PC-3 (cell line): Measurements from ENCODE around the gene CORT. TPM values are rescaled to one million over a fixed set of nuclear protein-coding genes. Genes with fewer than 3 reads are reported as not detected.
A peak's percentile ranks its signal among the peaks of the same experiment; 100 is the strongest.
"Not testable (repeated sequence)": the region's sequence is repeated elsewhere in the genome, so short reads cannot be mapped to it uniquely, and the experiment has no call there.

Experiments used
- ATAC-seq: fragments of 200-7000 bp; cut with Tn5 transposase; 2 replicates; pipeline ENCODE4 v1.9.1; 2020; ENCODE audit warnings: mild to moderate bottlenecking, moderate library complexity
- BruUV-seq: library from RNA; stranded (reverse); fragments of 400-500 nt; replicated peaks from 2 replicates; lab custom pipeline; 2021; lab: Mats Ljungman, UMichigan
- CTCF ChIA-PET: fragments of 300-600 bp; sonication (Branson Sonifier 250); formaldehyde crosslinking; loops from one replicate; lab custom pipeline; 2022; ENCODE audit warnings: antibody characterized with exemption; lab: Charles Lee
- POLR2A ChIA-PET: fragments of 300-600 bp; sonication (Branson Sonifier 250); formaldehyde crosslinking; loops from one replicate; lab custom pipeline; 2022; ENCODE audit warnings: antibody characterized with exemption; ENCODE audit not compliant: unreplicated experiment; lab: Charles Lee
- DNase-seq: peaks from one replicate; pipeline ENCODE4 v3.0.0-alpha.2; 2015
- H2AFZ ChIP-seq: fragments of 300-600 bp; sonication (generic); 2 replicates; pipeline ENCODE4 v1.6.0; 2016; ENCODE audit warnings: antibody characterized with exemption, low read length
- H3F3A ChIP-seq: fragments of 300-600 bp; sonication (generic); one replicate; pipeline ENCODE4 v1.6.0; 2017; ENCODE audit warnings: antibody characterized with exemption, low read length, control low read depth, mild to moderate bottlenecking; ENCODE audit not compliant: unreplicated experiment
- H3K27ac ChIP-seq: fragments of 300-600 bp; sonication (generic); 2 replicates; pipeline ENCODE4 v1.5.1; 2016; ENCODE audit warnings: mild to moderate bottlenecking, low read length
- H3K27me3 ChIP-seq: fragments of 300-600 bp; sonication (generic); 2 replicates; pipeline ENCODE4 v1.6.1; 2016; ENCODE audit warnings: low read length, mixed read lengths
- H3K36me3 ChIP-seq: fragments of 300-600 bp; sonication (generic); 2 replicates; pipeline ENCODE4 v1.6.1; 2016; ENCODE audit warnings: low read depth, mixed run types, low read length, mixed read lengths
- H3K4me1 ChIP-seq: fragments of 300-600 bp; sonication (generic); 2 replicates; pipeline ENCODE4 v1.5.1; 2016; ENCODE audit warnings: low read length; ENCODE audit not compliant: insufficient read depth
- H3K4me2 ChIP-seq: fragments of 300-600 bp; sonication (generic); 2 replicates; pipeline ENCODE4 v1.6.0; 2016; ENCODE audit warnings: low read length
- H3K4me3 ChIP-seq: fragments of 300-600 bp; sonication (generic); 2 replicates; pipeline ENCODE4 v1.5.1; 2016; ENCODE audit warnings: mild to moderate bottlenecking, low read length, mixed read lengths
- H3K79me2 ChIP-seq: fragments of 300-600 bp; sonication (generic); 2 replicates; pipeline ENCODE4 v1.6.1; 2017; ENCODE audit warnings: low read length, mixed read lengths
- H3K9ac ChIP-seq: fragments of 300-600 bp; sonication (generic); 2 replicates; pipeline ENCODE4 v1.6.0; 2016; ENCODE audit warnings: mild to moderate bottlenecking, low read length
- H3K9me2 ChIP-seq: fragments of 300-600 bp; sonication (generic); replicated peaks from 2 replicates; pipeline ENCODE4 v1.6.1; 2016; ENCODE audit warnings: mixed run types, low read length, mixed read lengths
- H3K9me3 ChIP-seq: fragments of 300-600 bp; sonication (generic); 2 replicates; pipeline ENCODE4 v1.6.1; 2016; ENCODE audit warnings: low read length, mixed read lengths
- H4K20me1 ChIP-seq: fragments of 300-600 bp; sonication (generic); 2 replicates; pipeline ENCODE4 v1.6.1; 2016; ENCODE audit warnings: low read length, mixed read lengths
- EZH2 ChIP-seq: fragments of 300-600 bp; sonication (generic); IDR thresholded peaks from one replicate; pipeline ENCODE4 v1.6.1; 2017; ENCODE audit warnings: antibody characterized with exemption, mild to moderate bottlenecking, low read length; ENCODE audit not compliant: unreplicated experiment
- EZH2phosphoT487 ChIP-seq: fragments of 300-600 bp; sonication (generic); IDR thresholded peaks from 2 replicates; pipeline ENCODE4 v1.6.1; 2018; ENCODE audit warnings: mild to moderate bottlenecking, antibody characterized with exemption, low read length, borderline replicate concordance
- intact Hi-C: fragments of 100-400 bp; cut with micrococcal nuclease; formaldehyde crosslinking; loops from 2 replicates; pipeline ENCODE4 v1.9.0; 2023
- total RNA-seq: library from RNA; depleted of rRNA; stranded (reverse); fragments of >200 nt; gene quantifications from 2 replicates; pipeline ENCODE4 v1.2.3, GENCODE V29; 2014
- TF ChIP-seq, protein P1 (sequence below): fragments of 300-600 bp; sonication (generic); conservative IDR thresholded peaks from 2 replicates; pipeline ENCODE4 v1.5.1; 2017; ENCODE audit warnings: antibody characterized with exemption, low read depth, mild to moderate bottlenecking, low read length

The CORT gene
- total RNA-seq, 1 experiment from 2014 or later: not detected

DNA sequence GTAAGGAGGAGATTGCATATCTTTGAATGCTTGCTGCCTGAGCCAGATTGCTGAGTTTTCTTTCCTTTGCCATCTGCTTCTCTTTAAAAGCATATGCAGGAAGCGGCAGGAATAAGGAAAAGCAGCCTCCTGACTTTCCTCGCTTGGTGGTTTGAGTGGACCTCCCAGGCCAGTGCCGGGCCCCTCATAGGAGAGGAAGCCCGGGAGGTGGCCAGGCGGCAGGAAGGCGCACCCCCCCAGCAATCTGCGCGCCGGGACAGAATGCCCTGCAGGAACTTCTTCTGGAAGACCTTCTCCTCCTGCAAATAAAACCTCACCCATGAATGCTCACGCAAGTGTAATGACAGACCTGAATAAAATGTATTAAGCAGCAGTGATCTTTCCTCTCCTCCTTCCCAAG, 1.5 kb downstream of the CORT start:
- H2AFZ ChIP-seq: no peak overlapping the region
- no peak for DNase-seq
- no peaks in the 10 kb centered on the region for H3K36me3 ChIP-seq
- POLR2A ChIA-PET: no interaction called here
- no peaks in the 10 kb centered on the region for H3K27me3 ChIP-seq
- BruUV-seq: no TSS peak
- no peaks in the 10 kb centered on the region for H3F3A ChIP-seq
- ATAC-seq: peak; percentile 44
- CTCF ChIA-PET: no interaction called here
- H3K27ac ChIP-seq: no peak overlapping the region
- H3K4me2 ChIP-seq: no peak overlapping the region
- H3K9me2 ChIP-seq: no peaks in the 10 kb centered on the region
- no peak for TF ChIP-seq EZH2phosphoT487
- no peak overlapping the region for H3K9ac ChIP-seq
- H4K20me1 ChIP-seq: no peaks in the 10 kb centered on the region
- intact Hi-C loops: no loop called here
- no peaks in the 10 kb centered on the region for H3K79me2 ChIP-seq
- no peaks in the 10 kb centered on the region for H3K4me1 ChIP-seq
- no peaks in the 10 kb centered on the region for H3K9me3 ChIP-seq
- no peak overlapping the region for H3K4me3 ChIP-seq

DNA sequence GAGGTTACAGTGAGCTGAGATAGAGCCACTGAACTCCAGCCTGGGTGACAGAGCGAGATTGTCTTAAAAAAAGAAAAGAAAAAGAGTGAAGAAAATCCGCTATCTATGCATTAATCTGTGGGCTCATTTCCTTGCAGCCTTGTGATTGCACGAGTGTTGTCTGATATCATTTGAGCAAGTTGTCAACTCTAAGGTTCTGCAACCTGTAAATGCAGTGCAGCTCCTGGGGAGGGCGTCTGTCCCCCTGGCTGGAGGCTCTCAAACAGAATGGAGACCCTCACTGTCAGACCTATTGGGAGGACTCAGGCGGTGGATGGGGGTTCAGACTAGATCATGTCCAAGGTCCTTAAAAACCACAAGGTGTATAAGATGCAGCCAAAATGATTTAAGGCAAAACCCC, 6.2 kb downstream of the CORT start:
- Histone ChIP-seq H3K9ac (no peak overlapping the region), H3K79me2 (no peaks in the 10 kb centered on the region), H4K20me1 (no peaks in the 10 kb centered on the region), H3K27me3 (no peaks in the 10 kb centered on the region), H3K36me3 (peaks cover 5% of the 10 kb centered on the region; the same call in 1 of the 2 replicates), H3K4me3 (no peak overlapping the region), H3F3A (no peaks in the 10 kb centered on the region), H3K4me1 (peaks cover 12% of the 10 kb centered on the region), H3K9me2 (no peaks in the 10 kb centered on the region), H3K9me3 (no peaks in the 10 kb centered on the region), H2AFZ (no peak overlapping the region), H3K4me2 (no peak overlapping the region), H3K27ac (no peak overlapping the region)
- CTCF ChIA-PET: no interaction called here
- intact Hi-C loops: no loop called here
- BruUV-seq: no TSS peak
- TF ChIP-seq, protein P1, sequence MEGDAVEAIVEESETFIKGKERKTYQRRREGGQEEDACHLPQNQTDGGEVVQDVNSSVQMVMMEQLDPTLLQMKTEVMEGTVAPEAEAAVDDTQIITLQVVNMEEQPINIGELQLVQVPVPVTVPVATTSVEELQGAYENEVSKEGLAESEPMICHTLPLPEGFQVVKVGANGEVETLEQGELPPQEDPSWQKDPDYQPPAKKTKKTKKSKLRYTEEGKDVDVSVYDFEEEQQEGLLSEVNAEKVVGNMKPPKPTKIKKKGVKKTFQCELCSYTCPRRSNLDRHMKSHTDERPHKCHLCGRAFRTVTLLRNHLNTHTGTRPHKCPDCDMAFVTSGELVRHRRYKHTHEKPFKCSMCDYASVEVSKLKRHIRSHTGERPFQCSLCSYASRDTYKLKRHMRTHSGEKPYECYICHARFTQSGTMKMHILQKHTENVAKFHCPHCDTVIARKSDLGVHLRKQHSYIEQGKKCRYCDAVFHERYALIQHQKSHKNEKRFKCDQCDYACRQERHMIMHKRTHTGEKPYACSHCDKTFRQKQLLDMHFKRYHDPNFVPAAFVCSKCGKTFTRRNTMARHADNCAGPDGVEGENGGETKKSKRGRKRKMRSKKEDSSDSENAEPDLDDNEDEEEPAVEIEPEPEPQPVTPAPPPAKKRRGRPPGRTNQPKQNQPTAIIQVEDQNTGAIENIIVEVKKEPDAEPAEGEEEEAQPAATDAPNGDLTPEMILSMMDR: no peak
- TF ChIP-seq EZH2: no peak
- TF ChIP-seq EZH2phosphoT487: no peak
- POLR2A ChIA-PET: no interaction called here
- DNase-seq (no peak), ATAC-seq (no peak)

DNA sequence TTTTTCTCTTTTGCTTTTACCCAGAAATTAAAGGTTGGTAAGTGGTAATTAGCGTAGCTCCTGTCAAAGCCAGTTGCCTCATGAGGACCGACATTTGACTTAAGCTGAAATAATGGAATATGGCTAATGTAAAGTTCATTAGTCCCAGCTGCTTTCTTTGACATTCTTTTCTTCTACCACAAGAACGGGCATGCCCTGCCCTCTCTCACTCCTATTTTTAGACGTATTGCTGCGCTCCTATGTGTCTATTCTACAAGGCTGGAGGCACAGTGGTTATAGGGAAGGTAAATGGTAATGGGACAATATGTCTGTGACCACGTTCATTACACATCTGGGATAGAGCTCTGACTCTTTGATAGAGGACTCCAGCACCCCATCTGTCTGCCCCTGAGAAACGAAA, 6.8 kb downstream of the CORT start:
- Histone ChIP-seq H3K4me1 (peaks cover 12% of the 10 kb centered on the region), H3K9me3 (no peaks in the 10 kb centered on the region), H3K27ac (no peak overlapping the region), H3K9ac (no peak overlapping the region), H4K20me1 (no peaks in the 10 kb centered on the region), H3K36me3 (peaks cover 9% of the 10 kb centered on the region; the same call in 1 of the 2 replicates), H3K79me2 (no peaks in the 10 kb centered on the region), H2AFZ (no peak overlapping the region), H3K9me2 (no peaks in the 10 kb centered on the region), H3K27me3 (no peaks in the 10 kb centered on the region), H3K4me3 (no peak overlapping the region), H3F3A (no peaks in the 10 kb centered on the region), H3K4me2 (no peak overlapping the region)
- ChIA-PET POLR2A (no interaction called here), CTCF (no interaction called here)
- DNase-seq (no peak), ATAC-seq (no peak)
- TSS peak; percentile 9 for BruUV-seq
- TF ChIP-seq EZH2: no peak
- intact Hi-C loops: no loop called here

DNA sequence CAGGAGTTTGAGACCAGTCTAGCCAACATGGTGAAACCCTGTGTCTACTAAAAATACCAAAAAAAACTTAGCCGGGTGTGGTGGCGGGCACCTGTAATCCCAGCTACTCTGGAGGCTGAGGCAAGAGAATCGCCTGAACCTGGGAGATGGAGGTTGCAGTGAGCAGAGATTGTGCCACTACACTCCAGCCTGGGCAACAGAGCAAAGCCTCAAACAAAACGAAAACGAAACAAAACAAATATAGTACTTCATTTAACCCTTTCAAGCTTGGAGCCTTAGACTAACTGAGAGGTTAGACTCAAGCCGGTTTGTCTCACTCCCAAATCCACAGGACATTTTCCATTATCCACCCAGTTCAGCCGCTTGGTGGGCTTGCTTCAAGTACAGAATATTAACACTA, 7.6 kb downstream of the CORT start:
- H3K36me3 ChIP-seq, POLR2A ChIA-PET, H3K9me2 ChIP-seq, H3K79me2 ChIP-seq, H3K9me3 ChIP-seq, H3K27me3 ChIP-seq, ATAC-seq, H4K20me1 ChIP-seq, H2AFZ ChIP-seq, H3K9ac ChIP-seq, H3F3A ChIP-seq, H3K4me3 ChIP-seq, H3K27ac ChIP-seq, H3K4me2 ChIP-seq, DNase-seq, CTCF ChIA-PET, intact Hi-C loops, BruUV-seq: not testable (repeated sequence)
- peaks cover 12% of the 10 kb centered on the region for H3K4me1 ChIP-seq
